ENCODE results near the gene SNRPA1.

The SNRPA1 gene

DNA sequence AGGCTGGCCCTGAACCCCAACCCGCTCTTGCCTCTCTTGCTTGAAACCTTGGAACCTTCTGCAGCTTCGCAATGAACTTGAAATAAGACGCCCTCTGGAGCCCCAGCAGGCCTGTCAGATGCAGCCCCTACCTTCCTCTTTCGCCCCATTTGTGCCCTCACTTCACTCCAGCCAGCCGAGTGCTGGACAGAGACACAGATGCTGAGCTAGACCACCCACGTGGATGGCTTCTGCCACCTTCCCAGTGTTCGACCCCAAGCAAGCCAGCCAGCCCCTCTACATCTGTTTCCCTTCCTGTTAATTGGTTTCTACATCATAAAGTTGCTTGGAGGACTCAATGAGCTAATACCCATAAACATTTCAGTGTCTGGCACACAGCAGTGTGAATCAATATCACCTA lies 23.8 kb upstream of the SNRPA1 start:
- peak; percentile 27 for DNase-seq

DNA sequence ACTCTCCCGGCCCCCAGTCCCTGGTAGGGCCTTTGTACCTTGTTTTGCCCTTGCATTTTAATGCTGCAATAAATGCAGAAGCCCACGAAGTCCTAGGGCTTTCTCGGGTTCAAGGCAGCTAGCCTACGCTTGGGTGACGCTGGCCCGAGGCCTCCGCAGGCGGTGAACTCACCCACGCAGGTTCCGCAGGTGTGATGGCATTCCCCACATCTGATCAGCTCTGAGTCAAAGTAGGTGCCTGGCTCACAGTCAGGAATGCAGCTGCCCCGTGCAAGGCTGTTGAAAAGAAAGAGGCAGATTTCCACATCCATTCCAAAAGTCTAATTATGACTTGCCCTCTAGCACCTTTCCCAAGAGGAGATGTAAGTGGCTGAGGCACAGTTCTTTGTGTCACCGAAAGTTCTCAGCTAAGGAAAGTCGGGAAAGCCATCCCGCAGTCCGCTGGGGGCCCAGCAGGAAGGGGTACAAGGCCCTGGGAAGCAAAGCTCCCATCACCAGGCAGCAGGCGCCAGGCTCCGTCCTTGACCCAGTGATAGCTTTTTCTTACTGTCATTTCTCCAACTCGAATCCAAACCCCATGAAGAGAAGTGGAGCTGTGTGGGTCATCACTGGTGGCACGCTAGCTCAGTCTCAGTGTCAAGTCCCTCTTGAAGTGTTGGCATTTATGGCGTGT lies 23.2 kb upstream of the SNRPA1 start:
- no peak for DNase-seq

DNA sequence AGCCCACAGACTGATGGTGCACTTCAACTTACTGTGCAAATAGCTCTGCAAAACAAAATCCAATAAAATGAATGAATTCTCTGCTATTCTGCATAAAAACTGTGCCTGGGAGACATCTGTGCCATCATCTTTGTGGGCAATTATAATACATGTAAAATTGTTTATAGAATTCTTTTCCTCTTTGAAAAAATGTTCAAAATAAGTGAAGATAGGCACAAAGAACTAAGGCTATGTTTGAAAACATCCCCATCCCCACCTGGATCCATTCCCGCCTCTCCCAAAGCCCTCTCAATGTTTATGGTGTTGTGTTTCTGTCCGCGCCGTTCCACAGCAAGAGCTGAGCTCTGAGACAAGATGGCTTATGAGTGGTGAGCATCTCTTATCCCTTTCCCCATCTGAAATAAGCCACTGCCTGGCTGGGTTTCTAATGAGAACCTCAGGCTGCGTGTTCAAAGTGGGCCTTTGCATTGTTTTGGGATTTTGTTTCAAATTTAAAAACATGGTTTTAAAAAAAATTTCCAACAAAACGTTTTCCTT lies 22.4 kb upstream of the SNRPA1 start:
- DNase-seq, result no peak

DNA sequence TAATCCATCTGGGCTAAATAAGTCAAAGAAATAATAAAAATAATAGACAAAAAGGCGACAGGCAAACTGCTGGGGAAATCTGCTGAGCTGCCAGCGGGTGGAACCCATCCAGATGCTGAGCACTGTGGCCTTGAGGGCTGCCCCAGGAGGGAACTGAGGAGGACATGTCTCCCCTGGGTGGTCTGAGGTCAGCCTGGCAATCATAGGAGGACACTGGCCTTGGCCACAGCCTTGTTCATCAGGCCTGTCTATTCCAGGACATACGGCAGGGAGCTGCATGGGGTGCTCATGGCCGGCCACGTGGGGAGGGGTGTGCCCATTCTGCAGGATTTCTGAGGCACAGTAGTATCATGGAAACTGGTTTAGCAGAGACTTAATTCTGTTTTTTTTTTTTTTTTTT lies 21.5 kb upstream of the SNRPA1 start:
- DNase-seq, result no peak

DNA sequence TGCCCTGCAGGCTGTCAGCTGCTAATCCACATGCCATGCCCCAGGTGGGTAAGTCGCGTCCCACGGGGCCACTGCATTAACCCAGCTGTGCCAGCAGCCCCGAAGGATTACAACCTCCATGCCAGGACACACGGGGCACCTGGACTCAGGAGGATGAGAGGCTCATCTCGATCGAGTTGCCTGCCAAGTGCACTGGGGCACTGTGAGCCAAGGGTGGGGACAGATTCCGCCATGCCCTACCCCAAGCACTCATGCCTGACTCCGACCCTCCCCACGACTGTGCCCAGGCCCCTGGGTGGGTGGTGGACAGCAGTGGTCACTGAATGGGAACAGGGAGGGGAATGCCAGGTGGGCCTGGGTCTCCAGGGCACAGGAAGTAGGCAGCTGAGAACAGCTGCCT lies 20.7 kb upstream of the SNRPA1 start:
- no peak for DNase-seq

DNA sequence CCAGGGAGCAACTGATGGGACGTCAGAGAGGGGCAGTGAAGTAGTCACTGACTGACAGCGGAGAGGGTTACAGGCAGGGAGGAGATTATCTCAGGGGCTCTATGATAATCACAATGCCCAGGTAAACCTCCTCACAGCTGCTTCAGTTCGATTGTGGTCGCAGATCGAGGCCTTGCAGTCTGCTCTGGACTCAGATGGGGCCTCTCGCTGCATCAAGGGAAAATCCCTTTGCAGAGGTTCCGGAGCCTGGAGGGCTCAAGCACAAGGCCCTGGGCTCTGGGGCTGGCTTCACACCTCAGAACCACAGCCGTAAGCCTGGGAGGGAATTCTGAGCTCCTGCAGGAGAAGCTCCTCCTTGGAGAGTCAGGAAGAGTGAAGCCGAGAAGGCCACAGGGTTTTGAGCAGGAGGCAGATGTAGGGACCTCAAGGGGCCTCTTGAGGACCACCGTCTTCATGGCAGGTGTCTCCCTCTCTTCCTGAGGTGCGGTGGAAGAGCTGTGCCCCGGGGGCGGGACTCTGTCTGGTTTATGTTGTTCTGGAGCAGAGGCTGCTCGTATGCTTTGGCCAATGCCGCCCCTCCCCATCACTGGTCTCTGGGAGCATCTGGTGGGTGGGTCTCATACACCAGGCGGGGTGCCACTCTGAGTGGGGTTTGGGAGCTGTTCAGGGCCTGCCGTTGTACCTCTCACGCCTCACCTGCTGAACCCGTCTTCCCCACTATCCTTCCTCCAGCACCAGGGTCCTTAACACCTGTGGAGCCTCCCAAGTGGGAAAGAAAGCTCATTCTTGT lies 19.5 kb upstream of the SNRPA1 start:
- no peak for DNase-seq

DNA sequence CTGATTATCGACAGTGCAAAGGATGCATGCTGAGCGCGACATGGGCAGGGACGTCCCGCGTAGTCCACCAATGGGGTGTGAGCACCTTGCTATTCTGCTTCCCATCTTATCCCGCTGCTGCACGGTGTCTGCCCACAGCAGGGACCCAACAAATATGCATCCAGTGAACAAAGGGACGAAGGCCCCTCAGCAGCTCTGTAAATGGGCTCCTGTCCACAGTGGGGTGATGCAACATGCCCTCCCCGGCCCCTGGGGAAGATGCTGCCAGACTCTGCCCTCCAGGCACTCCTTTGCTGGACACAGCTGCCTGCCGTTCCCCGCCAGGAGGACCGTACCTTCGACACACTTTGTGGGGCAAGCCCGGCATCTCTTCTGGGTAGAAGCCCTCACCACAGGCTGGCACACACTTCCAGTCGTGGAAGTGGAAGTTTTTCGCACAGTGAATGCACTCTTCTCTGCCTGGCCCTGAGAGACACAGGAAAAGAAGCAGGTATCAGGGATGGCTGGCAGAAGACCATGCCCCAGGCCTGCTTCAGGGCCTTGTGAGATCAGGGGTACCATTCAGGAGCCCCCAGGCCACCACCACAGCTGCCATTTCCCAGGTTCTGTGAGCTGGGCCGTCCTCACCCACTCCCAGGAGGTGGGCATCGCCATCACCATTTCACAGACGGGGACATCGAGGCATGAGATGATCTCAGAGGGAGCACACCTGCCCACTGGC lies 18.2 kb upstream of the SNRPA1 start:
- DNase-seq, result no peak

DNA sequence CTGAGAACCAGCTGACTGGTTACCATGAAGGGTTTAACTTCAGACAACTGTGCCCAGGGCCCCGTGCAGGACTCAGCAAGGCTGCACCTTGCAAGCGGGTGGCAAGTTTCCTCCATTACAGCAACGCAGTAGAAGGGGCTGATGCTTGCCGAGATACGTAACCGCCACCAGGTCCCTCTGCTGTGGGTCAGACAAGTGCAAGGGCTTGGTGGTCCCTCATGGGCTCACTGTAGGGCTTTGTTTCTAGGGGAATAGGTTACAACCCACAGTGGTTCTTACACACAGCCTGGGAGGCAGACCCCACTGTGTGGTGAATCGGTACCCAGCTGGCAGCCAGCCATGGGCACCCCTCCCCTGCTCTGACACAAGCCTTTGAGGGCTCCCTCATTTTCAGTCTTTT lies 15.5 kb upstream of the SNRPA1 start:
- DNase-seq, result no peak

DNA sequence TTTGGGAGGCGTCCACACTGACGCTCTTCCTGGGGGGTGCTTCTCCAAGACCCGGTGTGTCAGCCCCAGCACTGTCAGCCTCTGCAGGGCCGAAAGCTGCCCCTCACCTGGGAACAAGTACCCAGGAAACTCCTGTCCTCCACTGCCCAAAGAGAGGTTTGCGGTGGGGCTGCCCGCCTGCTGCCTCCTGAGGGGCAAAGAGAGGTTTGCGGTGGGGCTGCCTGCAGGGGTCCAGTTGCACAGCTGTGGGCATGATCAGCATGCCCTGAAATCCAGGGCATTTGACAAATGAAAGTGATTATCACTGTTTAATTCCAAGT lies 15.1 kb upstream of the SNRPA1 start:
- no peak for DNase-seq

DNA sequence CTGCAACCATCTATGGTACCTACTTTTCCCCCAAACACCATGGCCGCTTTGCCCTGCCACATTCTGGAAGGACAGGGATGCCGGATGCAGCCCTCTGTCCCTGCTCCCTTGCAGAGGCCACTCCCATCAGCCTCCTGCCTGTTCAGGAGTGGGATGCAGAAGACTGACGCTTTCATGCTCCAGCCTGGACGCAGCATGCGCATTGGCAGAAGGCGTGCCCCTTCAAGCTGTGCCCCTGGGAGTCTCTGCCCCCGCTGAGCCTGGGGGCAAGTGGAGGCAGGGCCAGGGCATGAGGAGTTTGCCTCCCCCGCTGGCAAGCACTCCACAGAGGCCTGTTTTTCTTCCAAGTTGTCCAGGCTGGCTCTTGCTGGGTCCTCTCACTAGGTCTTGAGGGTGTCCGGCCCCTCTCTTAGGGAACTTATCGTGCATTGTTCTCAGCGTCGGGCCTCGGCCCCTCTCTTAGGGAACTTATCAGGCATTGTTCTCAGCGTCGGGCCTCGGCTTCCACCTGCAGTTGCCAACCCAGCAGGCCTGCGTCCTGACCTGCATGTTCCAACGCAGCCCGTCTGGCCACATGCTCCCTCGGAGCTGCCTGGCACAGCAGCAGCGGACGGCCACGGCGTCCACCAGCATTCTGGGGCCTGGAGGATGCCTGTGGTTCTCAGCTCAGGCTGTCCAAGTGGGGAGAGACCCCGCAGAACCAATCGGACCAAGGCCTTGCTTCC lies 14.6 kb upstream of the SNRPA1 start:
- DNase-seq, result no peak

- DNase-seq, result no peak
Measured at GRCh38 chr15:101308604-101309435, 13.8 kb upstream of the SNRPA1 start.

DNA sequence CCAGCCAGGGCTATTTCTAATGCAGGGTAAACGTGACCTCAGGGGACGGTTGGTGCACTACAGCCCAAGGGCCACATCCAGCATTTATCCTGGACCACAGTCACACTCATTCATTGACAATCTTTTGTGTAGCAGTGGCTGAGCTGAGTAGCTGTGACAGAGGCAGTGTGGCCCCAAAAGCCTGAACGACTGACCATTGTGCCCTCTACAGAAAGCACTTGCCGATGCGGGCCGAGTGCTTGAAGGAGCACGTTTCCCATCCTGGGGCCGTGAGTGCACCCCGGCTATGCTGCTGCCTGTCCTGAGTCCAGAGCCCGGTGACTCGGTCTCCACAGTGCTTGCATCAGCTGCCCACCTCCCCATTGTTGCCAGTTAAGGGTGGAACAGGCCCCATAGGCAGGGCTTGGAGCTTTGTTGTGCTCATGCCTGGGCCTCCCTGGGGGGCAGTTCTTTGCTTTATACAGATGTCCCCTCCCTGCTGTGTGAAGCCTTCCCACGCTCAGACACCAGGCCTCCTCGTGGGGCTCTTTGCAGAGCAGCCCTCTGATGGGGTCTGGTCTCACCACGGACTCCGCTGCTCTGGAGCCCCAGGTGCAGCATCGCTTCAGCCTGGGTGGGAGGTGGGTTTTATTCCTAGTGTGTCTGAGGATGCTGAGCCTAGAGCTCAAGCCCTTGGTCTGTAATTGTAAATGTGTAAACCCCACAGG lies 13.0 kb upstream of the SNRPA1 start:
- DNase-seq, result no peak

GRCh38 chr15:101307048-101307896 lies 12.2 kb upstream of the SNRPA1 start:
- peak; percentile 50 for DNase-seq

- DNase-seq, result no peak
Measured at GRCh38 chr15:101306341-101307047, 11.4 kb upstream of the SNRPA1 start.

- no peak for DNase-seq
Measured at GRCh38 chr15:101305820-101306255, 10.8 kb upstream of the SNRPA1 start.

DNA sequence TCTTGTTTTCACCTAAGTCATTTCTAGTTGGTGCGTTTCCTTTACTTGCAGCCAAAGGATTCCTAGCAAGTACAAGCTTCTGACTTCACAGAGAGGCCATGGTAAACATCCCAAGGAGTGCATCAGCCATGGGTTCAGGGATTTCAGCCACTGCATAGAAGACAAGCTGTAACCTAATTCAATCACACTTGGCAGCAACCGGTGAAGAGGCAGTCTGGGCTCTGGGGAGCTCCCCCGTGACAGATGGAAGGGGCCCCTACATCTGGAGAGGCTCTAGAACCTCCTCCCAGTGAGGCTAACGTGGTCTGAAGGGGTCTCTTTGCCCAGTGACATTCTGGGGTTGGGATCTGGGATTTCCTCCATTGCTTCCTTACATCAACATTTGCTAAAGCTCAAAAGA lies 8.4 kb upstream of the SNRPA1 start:
- DNase-seq, result no peak

DNA sequence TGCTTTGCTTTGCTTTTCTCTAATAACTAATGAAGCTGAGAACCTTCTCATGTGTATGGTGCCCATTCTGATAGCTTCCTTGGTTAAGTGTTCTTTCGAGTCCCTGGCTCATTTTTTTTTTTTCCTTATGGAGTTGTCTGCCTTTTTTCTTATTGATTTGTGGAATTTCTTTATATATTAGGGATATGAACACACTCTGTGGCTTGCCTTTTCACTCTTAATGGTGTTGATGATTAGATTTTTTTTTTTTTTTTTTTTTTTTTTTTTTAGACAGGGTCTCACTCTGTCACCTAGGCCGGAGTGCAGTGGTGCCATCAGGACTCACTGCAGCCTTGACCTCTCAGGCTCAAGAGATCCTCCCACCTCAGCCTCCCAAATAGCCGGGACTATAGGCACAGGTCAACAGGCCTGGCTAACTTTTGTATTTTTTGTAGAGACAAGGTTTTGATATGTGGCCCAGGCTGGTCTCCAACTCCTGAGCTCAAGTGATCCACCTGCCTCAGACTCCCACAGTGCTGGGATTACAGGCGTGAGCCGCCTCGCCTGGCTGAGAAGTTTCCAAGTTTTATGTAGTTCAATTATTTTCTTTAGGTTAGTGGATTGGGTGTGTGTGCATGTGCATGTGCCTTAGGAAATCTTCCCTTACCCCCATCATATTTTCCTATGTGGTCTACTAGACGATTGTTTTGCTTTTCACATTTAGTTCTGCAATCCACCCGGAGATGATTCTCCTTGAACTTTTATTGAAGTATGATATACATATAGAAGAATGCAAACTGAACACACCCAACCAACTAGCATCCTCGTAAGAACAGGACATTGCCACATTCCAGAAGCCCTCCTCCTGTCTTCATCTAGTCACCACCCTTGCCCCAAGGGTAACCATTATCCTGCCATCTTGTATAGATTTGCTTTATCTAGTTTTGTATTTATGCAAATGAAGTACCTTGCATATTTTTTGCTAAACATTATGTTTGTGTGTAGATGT lies 1.7 kb upstream of the SNRPA1 start:
- no peak for DNase-seq

- no peak for DNase-seq
Measured at GRCh38 chr15:101295607-101296161, 636 bp upstream of the SNRPA1 start.

Data from NCI-H69 (cell line).